ENCODE measurements around the gene SLFN12L.

SLFN12L gene

DNA sequence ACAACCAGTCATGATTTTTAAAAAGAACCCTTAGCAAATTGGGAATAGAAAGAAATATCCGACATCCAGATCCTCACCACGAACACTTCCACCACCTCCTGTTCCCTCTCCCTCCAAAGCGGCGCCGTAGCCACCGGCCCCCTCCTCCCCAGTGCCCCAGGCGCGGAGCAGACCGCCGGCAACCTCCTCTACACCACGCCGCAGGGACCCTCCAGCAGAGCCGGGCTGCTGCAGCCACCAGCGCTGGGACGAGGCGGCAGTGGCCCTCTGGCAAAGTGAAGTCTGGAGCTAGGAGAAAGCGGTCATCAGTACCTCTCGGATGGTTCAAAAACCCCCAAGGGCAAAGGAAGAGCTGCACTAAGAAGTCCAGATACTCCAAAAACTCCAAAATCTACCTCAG lies 47.5 kb downstream of the SLFN12L start:
- no peak for ATAC-seq
- TF ChIP-seq RARB (CRISPR knock-in tag; IDR thresholded peaks at IDR 0.05) (no peak), SNAI2 (CRISPR knock-in tag; IDR thresholded peaks at IDR 0.05) (no peak), ISL1 (CRISPR knock-in tag; IDR thresholded peaks at IDR 0.05) (no peak), ZNF8 (CRISPR knock-in tag; IDR thresholded peaks at IDR 0.05) (no peak), TCF4 (CRISPR knock-in tag; IDR thresholded peaks at IDR 0.05; ENCODE audit: borderline replicate concordance) (no peak), GLIS3 (CRISPR knock-in tag; IDR thresholded peaks at IDR 0.05) (no peak)
- TF ChIP-seq, protein P1, sequence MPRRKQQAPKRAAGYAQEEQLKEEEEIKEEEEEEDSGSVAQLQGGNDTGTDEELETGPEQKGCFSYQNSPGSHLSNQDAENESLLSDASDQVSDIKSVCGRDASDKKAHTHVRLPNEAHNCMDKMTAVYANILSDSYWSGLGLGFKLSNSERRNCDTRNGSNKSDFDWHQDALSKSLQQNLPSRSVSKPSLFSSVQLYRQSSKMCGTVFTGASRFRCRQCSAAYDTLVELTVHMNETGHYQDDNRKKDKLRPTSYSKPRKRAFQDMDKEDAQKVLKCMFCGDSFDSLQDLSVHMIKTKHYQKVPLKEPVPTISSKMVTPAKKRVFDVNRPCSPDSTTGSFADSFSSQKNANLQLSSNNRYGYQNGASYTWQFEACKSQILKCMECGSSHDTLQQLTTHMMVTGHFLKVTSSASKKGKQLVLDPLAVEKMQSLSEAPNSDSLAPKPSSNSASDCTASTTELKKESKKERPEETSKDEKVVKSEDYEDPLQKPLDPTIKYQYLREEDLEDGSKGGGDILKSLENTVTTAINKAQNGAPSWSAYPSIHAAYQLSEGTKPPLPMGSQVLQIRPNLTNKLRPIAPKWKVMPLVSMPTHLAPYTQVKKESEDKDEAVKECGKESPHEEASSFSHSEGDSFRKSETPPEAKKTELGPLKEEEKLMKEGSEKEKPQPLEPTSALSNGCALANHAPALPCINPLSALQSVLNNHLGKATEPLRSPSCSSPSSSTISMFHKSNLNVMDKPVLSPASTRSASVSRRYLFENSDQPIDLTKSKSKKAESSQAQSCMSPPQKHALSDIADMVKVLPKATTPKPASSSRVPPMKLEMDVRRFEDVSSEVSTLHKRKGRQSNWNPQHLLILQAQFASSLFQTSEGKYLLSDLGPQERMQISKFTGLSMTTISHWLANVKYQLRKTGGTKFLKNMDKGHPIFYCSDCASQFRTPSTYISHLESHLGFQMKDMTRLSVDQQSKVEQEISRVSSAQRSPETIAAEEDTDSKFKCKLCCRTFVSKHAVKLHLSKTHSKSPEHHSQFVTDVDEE (CRISPR knock-in tag; IDR thresholded peaks at IDR 0.05): no peak

DNA sequence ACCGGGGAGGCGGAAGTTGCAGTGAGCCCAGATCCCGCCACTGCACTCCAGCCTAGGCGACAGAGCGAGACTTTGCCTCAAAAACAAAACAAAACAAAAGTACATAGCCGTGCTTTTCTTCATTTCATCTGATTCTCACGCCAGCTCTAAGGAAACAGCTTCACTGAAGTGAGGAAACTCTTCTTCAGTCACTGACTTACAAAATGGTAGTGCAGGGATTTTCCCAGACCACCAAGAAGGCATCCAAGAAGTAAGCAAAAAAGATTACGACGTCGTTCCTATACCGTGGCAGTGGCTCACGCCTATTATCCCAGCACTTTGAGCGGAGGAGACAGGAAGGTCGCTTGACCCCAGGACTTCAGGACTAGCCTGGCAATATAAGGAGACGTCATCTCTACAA lies 48.5 kb downstream of the SLFN12L start:
- no peak for ATAC-seq
- TF ChIP-seq ZFP30 (CRISPR knock-in tag; IDR thresholded peaks at IDR 0.05) (no peak), ISL1 (CRISPR knock-in tag; IDR thresholded peaks at IDR 0.05) (no peak), TOX (CRISPR knock-in tag; IDR thresholded peaks at IDR 0.05; ENCODE audit: borderline replicate concordance) (no peak), GLIS3 (CRISPR knock-in tag; IDR thresholded peaks at IDR 0.05) (no peak), BACH2 (CRISPR knock-in tag; IDR thresholded peaks at IDR 0.05; ENCODE audit: borderline replicate concordance) (no peak), ZNF8 (CRISPR knock-in tag; IDR thresholded peaks at IDR 0.05) (no peak), ZFP3 (CRISPR knock-in tag; IDR thresholded peaks at IDR 0.05) (no peak), ESRRG (CRISPR knock-in tag; IDR thresholded peaks at IDR 0.05) (no peak), SNAI2 (CRISPR knock-in tag; IDR thresholded peaks at IDR 0.05) (no peak), ZC3H10 (CRISPR knock-in tag; IDR thresholded peaks at IDR 0.05) (no peak), CSDC2 (CRISPR knock-in tag; IDR thresholded peaks at IDR 0.05) (no peak)
- TF ChIP-seq, protein P2, sequence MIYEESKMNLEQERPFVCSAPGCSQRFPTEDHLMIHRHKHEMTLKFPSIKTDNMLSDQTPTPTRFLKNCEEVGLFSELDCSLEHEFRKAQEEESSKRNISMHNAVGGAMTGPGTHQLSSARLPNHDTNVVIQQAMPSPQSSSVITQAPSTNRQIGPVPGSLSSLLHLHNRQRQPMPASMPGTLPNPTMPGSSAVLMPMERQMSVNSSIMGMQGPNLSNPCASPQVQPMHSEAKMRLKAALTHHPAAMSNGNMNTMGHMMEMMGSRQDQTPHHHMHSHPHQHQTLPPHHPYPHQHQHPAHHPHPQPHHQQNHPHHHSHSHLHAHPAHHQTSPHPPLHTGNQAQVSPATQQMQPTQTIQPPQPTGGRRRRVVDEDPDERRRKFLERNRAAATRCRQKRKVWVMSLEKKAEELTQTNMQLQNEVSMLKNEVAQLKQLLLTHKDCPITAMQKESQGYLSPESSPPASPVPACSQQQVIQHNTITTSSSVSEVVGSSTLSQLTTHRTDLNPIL (CRISPR knock-in tag; IDR thresholded peaks at IDR 0.05; ENCODE audit: low read depth): no peak
- TF ChIP-seq, protein P1 (CRISPR knock-in tag; IDR thresholded peaks at IDR 0.05): no peak
- TF ChIP-seq, protein P3, sequence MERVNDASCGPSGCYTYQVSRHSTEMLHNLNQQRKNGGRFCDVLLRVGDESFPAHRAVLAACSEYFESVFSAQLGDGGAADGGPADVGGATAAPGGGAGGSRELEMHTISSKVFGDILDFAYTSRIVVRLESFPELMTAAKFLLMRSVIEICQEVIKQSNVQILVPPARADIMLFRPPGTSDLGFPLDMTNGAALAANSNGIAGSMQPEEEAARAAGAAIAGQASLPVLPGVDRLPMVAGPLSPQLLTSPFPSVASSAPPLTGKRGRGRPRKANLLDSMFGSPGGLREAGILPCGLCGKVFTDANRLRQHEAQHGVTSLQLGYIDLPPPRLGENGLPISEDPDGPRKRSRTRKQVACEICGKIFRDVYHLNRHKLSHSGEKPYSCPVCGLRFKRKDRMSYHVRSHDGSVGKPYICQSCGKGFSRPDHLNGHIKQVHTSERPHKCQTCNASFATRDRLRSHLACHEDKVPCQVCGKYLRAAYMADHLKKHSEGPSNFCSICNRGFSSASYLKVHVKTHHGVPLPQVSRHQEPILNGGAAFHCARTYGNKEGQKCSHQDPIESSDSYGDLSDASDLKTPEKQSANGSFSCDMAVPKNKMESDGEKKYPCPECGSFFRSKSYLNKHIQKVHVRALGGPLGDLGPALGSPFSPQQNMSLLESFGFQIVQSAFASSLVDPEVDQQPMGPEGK (CRISPR knock-in tag; IDR thresholded peaks at IDR 0.05; ENCODE audit: borderline replicate concordance): no peak
- TF ChIP-seq, protein P4, sequence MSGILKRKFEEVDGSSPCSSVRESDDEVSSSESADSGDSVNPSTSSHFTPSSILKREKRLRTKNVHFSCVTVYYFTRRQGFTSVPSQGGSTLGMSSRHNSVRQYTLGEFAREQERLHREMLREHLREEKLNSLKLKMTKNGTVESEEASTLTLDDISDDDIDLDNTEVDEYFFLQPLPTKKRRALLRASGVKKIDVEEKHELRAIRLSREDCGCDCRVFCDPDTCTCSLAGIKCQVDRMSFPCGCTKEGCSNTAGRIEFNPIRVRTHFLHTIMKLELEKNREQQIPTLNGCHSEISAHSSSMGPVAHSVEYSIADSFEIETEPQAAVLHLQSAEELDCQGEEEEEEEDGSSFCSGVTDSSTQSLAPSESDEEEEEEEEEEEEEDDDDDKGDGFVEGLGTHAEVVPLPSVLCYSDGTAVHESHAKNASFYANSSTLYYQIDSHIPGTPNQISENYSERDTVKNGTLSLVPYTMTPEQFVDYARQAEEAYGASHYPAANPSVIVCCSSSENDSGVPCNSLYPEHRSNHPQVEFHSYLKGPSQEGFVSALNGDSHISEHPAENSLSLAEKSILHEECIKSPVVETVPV (CRISPR knock-in tag; IDR thresholded peaks at IDR 0.05): no peak

DNA sequence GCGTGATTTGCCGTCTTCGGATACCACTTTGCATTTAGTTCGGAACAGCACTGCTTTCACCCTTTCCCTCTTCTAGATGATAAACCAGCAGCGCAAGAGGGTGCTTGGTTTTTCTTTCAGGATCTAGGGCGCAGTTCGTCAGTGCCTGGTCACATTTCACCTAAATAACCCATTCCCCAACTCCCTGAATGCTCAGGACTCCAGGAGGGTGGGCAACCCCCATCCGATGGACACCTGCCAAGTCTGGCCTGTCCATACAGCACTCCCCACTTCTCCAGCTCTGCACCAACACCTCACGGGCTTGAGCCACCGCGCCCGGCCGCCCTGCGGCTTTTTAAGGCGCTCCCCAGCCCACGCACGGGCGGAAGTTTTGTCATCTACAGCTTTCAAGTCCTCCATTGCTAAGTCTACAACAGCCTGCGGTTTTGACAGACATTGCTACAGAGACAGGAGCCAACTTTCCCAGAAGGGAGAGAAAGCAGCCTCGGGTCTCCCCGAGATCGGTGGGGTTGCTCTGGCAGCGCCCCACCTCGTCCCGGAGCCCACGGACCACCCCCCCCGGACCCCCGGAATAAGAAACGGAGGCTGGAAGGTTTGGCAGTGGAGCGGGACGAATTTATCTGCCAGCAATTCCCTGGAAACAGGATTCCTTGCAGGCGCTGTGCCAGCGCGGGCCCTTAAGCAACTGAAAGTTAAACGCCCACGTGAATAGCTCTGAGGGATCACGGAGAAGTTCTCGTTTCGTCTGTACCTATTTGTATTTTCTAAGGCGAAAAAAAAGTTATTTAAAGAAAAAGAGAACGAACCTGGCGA lies 50.4 kb downstream of the SLFN12L start:
- TF ChIP-seq CSDC2 (CRISPR knock-in tag; IDR thresholded peaks at IDR 0.05) (no peak), SNAI2 (CRISPR knock-in tag; IDR thresholded peaks at IDR 0.05) (no peak), GLIS3 (CRISPR knock-in tag; IDR thresholded peaks at IDR 0.05) (no peak), ZFP3 (CRISPR knock-in tag; IDR thresholded peaks at IDR 0.05) (no peak), ZNF565 (CRISPR knock-in tag; conservative IDR thresholded peaks at IDR 0.05; ENCODE audit: low read depth) (no peak)

More for the DNA sequence above, 50.4 kb downstream of the SLFN12L start:
- ATAC-seq: peak; percentile 49
